ENCODE results near the gene LDLRAD4.

Gene LDLRAD4

GRCh38 chr18:13447621-13448334, 229.2 kb downstream of the LDLRAD4 start:
- no peak for DNase-seq (ENCODE audit: low read depth)

GRCh38 chr18:13448335-13448795, 229.8 kb downstream of the LDLRAD4 start:
- DNase-seq (ENCODE audit: low read depth), result no peak

- no peak for DNase-seq (ENCODE audit: low read depth)
Measured at GRCh38 chr18:13449651-13450050, 231.1 kb downstream of the LDLRAD4 start.

GRCh38 chr18:13450289-13451212, 232.0 kb downstream of the LDLRAD4 start:
- DNase-seq (ENCODE audit: low read depth), result no peak

GRCh38 chr18:13451213-13451540, 232.6 kb downstream of the LDLRAD4 start:
- DNase-seq (ENCODE audit: low read depth), result no peak

GRCh38 chr18:13451661-13452387, 233.3 kb downstream of the LDLRAD4 start:
- no peak for DNase-seq (ENCODE audit: low read depth)

GRCh38 chr18:13452388-13452811, 233.8 kb downstream of the LDLRAD4 start:
- DNase-seq (ENCODE audit: low read depth), result no peak

- DNase-seq (ENCODE audit: low read depth), result no peak
Measured at GRCh38 chr18:13452871-13453680, 234.5 kb downstream of the LDLRAD4 start.

GRCh38 chr18:13453714-13454113, 235.2 kb downstream of the LDLRAD4 start:
- DNase-seq (ENCODE audit: low read depth), result no peak

- no peak for DNase-seq (ENCODE audit: low read depth)
Measured at GRCh38 chr18:13454363-13455150, 236.0 kb downstream of the LDLRAD4 start.

GRCh38 chr18:13455471-13455870, 236.9 kb downstream of the LDLRAD4 start:
- no peak for DNase-seq (ENCODE audit: low read depth)

GRCh38 chr18:13455960-13456481, 237.5 kb downstream of the LDLRAD4 start:
- no peak for DNase-seq (ENCODE audit: low read depth)

- DNase-seq (ENCODE audit: low read depth), result no peak
Measured at GRCh38 chr18:13456736-13457271, 238.2 kb downstream of the LDLRAD4 start.

- DNase-seq (ENCODE audit: low read depth), result no peak
Measured at GRCh38 chr18:13457327-13457726, 238.8 kb downstream of the LDLRAD4 start.

- no peak for DNase-seq (ENCODE audit: low read depth)
Measured at GRCh38 chr18:13460946-13461345, 242.4 kb downstream of the LDLRAD4 start.

- DNase-seq (ENCODE audit: low read depth), result no peak
Measured at GRCh38 chr18:13461469-13461868, 242.9 kb downstream of the LDLRAD4 start.

- no peak for DNase-seq (ENCODE audit: low read depth)
Measured at GRCh38 chr18:13461936-13462335, 243.4 kb downstream of the LDLRAD4 start.

- DNase-seq (ENCODE audit: low read depth), result no peak
Measured at GRCh38 chr18:13462686-13463085, 244.1 kb downstream of the LDLRAD4 start.

- DNase-seq (ENCODE audit: low read depth), result no peak
Measured at GRCh38 chr18:13463526-13464210, 245.1 kb downstream of the LDLRAD4 start.

Data from stimulated activated CD8-positive, alpha-beta memory T cell treated with anti-CD3 and anti-CD28 coated beads, Interleukin-12 subunit alpha, Interleukin-12 subunit beta, amount 100 ng/mL, for 4 hours (primary cell).